WTC11 (cell line): ENCODE measurements around the gene POLR3GL. TPM values are rescaled to one million over a fixed set of nuclear protein-coding genes. Genes with fewer than 3 reads are reported as not detected.

Experiments
- ATAC-seq: fragments of 200-7000 bp; cut with Tn5 transposase; 2 replicates; pipeline ENCODE4 v1.10.0; 2021; ENCODE audit warnings: mild to moderate bottlenecking, moderate library complexity
- CTCF ChIA-PET: fragments of 300-600 bp; sonication (Branson Sonifier 250); formaldehyde crosslinking; loops from one replicate; lab custom pipeline; 2021; ENCODE audit warnings: antibody characterized with exemption; lab: Charles Lee
- POLR2A ChIA-PET: fragments of 350-600 bp; sonication (Branson Sonifier 250); formaldehyde crosslinking; loops from one replicate; lab custom pipeline; 2021; ENCODE audit warnings: antibody characterized with exemption; lab: Charles Lee
- DNase-seq: peaks from one replicate; pipeline ENCODE4 v3.0.0; 2021; ENCODE audit warnings: low spot score
- H3K27ac Mint-ChIP-seq: 2 replicates; pipeline ENCODE4 v1.8.0; 2021; ENCODE audit warnings: mixed read lengths
- H3K27me3 Mint-ChIP-seq: 2 replicates; pipeline ENCODE4 v1.8.0; 2021; ENCODE audit warnings: low read depth, mild to moderate bottlenecking, moderate library complexity, mixed read lengths
- H3K36me3 Mint-ChIP-seq: 2 replicates; pipeline ENCODE4 v1.8.0; 2021; ENCODE audit warnings: mixed read lengths
- H3K4me1 Mint-ChIP-seq: 2 replicates; pipeline ENCODE4 v1.8.0; 2022; ENCODE audit warnings: mixed read lengths
- H3K4me3 Mint-ChIP-seq: 2 replicates; pipeline ENCODE4 v1.8.0; 2021; ENCODE audit warnings: mild to moderate bottlenecking, moderate library complexity, mixed read lengths
- H3K9me3 Mint-ChIP-seq: 2 replicates; pipeline ENCODE4 v1.8.0; 2021; ENCODE audit warnings: mixed read lengths
- CBFB ChIP-seq: sonication (generic); formaldehyde crosslinking; IDR thresholded peaks from 2 replicates; pipeline ENCODE4 v1.8.1; 2022; ENCODE audit warnings: mild to moderate bottlenecking, low read depth, missing genetic modification reagents
- ESRRA ChIP-seq: sonication (generic); formaldehyde crosslinking; IDR thresholded peaks from 2 replicates; pipeline ENCODE4 v1.8.1; 2022; ENCODE audit warnings: mild to moderate bottlenecking, missing genetic modification reagents, borderline replicate concordance
- JAZF1 ChIP-seq: fragments of 250-450 bp; sonication (Bioruptor Pico); IDR thresholded peaks from 2 replicates; pipeline ENCODE4 v1.9.0; 2021; ENCODE audit warnings: moderate library complexity, mild to moderate bottlenecking, inconsistent platforms
- TCF7 ChIP-seq: sonication (generic); formaldehyde crosslinking; IDR thresholded peaks from 2 replicates; pipeline ENCODE4 v1.8.0; 2022; ENCODE audit warnings: mild to moderate bottlenecking, low read depth, missing genetic modification reagents, moderate library complexity
- ZBTB21 ChIP-seq: sonication (generic); formaldehyde crosslinking; IDR thresholded peaks from 2 replicates; pipeline ENCODE4 v1.8.1; 2023; ENCODE audit warnings: mild to moderate bottlenecking, missing genetic modification reagents, borderline replicate concordance
- total RNA-seq: library from RNA; stranded (reverse); gene quantifications from 3 replicates; pipeline ENCODE4 v1.2.3, GENCODE V29; 2021
- TF ChIP-seq, protein P1 (sequence below): sonication (generic); formaldehyde crosslinking; IDR thresholded peaks from 2 replicates; pipeline ENCODE4 v1.8.1; 2022; ENCODE audit warnings: low read depth, missing genetic modification reagents, borderline replicate concordance
- TF ChIP-seq, protein P2 (sequence below): sonication (generic); formaldehyde crosslinking; IDR thresholded peaks from 2 replicates; pipeline ENCODE4 v1.8.1; 2022; ENCODE audit warnings: mild to moderate bottlenecking, missing genetic modification reagents, moderate library complexity, borderline replicate concordance
- TF ChIP-seq, protein P3 (sequence below): sonication (generic); formaldehyde crosslinking; IDR thresholded peaks from 2 replicates; pipeline ENCODE4 v1.8.0; 2023; ENCODE audit warnings: missing genetic modification reagents, mild to moderate bottlenecking, borderline replicate concordance
- TF ChIP-seq, protein P4 (sequence below): sonication (generic); formaldehyde crosslinking; IDR thresholded peaks from 2 replicates; pipeline ENCODE4 v1.8.1; 2023; ENCODE audit warnings: mild to moderate bottlenecking, missing genetic modification reagents
- TF ChIP-seq, protein P5 (sequence below): sonication (generic); formaldehyde crosslinking; IDR thresholded peaks from 2 replicates; pipeline ENCODE4 v1.8.0; 2022; ENCODE audit warnings: mild to moderate bottlenecking, missing genetic modification reagents
- TF ChIP-seq, protein P6 (sequence below): sonication (generic); formaldehyde crosslinking; IDR thresholded peaks from 2 replicates; pipeline ENCODE4 v1.8.0; 2022; ENCODE audit warnings: mild to moderate bottlenecking, missing genetic modification reagents
- TF ChIP-seq, protein P7 (sequence below): sonication (generic); formaldehyde crosslinking; IDR thresholded peaks from 2 replicates; pipeline ENCODE4 v1.8.1; 2023; ENCODE audit warnings: mild to moderate bottlenecking, missing genetic modification reagents

POLR3GL gene
- total RNA-seq, 1 experiment from 2014 or later, result 3.8 TPM

DNA sequence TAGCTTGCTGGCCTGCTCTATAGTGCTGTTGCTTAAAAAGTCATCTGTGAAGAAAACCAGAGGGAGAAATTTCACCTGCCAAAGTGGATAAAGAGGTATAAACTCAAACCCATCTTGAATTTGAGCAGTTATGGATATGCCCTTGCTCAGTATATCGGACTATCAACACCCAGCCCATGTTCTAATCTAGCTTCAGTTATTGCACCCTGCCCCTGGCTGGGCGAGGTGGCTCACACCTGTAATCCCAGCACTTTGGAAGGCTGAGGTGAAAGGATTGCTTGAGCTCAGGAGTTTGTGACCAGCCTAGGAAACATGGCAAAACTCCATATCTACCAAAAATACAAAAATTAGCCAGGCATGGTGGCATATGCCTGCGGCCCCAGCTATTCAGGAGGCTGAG is 20.0 kb upstream of the POLR3GL start:
- no peak for DNase-seq
- Mint-ChIP-seq H3K4me1 (peaks cover 17% of the 10 kb centered on the region), H3K27me3 (no peaks in the 10 kb centered on the region), H3K36me3 (no peaks in the 10 kb centered on the region), H3K4me3 (no peak overlapping the region), H3K9me3 (no peaks in the 10 kb centered on the region), H3K27ac (no peak overlapping the region)
- ChIA-PET POLR2A (interaction anchor here (0.6 kb wide), 1 partner anchor 85 kb away, joined by 3 read pairs; the partner anchor contains the start of gene PIAS3), CTCF (interaction anchor here (0.9 kb wide), 1 partner anchor 16 kb away, joined by 3 read pairs; no protein-coding TSS in a partner anchor)
- no peak for ATAC-seq
- TF ChIP-seq JAZF1 (CRISPR knock-in tag), result no peak
- TF ChIP-seq, protein P1, sequence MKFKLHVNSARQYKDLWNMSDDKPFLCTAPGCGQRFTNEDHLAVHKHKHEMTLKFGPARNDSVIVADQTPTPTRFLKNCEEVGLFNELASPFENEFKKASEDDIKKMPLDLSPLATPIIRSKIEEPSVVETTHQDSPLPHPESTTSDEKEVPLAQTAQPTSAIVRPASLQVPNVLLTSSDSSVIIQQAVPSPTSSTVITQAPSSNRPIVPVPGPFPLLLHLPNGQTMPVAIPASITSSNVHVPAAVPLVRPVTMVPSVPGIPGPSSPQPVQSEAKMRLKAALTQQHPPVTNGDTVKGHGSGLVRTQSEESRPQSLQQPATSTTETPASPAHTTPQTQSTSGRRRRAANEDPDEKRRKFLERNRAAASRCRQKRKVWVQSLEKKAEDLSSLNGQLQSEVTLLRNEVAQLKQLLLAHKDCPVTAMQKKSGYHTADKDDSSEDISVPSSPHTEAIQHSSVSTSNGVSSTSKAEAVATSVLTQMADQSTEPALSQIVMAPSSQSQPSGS (CRISPR knock-in tag), result no peak
- no peak for TF ChIP-seq ESRRA (CRISPR knock-in tag)
- TF ChIP-seq, protein P2, sequence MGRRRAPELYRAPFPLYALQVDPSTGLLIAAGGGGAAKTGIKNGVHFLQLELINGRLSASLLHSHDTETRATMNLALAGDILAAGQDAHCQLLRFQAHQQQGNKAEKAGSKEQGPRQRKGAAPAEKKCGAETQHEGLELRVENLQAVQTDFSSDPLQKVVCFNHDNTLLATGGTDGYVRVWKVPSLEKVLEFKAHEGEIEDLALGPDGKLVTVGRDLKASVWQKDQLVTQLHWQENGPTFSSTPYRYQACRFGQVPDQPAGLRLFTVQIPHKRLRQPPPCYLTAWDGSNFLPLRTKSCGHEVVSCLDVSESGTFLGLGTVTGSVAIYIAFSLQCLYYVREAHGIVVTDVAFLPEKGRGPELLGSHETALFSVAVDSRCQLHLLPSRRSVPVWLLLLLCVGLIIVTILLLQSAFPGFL (CRISPR knock-in tag), result no peak
- TF ChIP-seq, protein P3, sequence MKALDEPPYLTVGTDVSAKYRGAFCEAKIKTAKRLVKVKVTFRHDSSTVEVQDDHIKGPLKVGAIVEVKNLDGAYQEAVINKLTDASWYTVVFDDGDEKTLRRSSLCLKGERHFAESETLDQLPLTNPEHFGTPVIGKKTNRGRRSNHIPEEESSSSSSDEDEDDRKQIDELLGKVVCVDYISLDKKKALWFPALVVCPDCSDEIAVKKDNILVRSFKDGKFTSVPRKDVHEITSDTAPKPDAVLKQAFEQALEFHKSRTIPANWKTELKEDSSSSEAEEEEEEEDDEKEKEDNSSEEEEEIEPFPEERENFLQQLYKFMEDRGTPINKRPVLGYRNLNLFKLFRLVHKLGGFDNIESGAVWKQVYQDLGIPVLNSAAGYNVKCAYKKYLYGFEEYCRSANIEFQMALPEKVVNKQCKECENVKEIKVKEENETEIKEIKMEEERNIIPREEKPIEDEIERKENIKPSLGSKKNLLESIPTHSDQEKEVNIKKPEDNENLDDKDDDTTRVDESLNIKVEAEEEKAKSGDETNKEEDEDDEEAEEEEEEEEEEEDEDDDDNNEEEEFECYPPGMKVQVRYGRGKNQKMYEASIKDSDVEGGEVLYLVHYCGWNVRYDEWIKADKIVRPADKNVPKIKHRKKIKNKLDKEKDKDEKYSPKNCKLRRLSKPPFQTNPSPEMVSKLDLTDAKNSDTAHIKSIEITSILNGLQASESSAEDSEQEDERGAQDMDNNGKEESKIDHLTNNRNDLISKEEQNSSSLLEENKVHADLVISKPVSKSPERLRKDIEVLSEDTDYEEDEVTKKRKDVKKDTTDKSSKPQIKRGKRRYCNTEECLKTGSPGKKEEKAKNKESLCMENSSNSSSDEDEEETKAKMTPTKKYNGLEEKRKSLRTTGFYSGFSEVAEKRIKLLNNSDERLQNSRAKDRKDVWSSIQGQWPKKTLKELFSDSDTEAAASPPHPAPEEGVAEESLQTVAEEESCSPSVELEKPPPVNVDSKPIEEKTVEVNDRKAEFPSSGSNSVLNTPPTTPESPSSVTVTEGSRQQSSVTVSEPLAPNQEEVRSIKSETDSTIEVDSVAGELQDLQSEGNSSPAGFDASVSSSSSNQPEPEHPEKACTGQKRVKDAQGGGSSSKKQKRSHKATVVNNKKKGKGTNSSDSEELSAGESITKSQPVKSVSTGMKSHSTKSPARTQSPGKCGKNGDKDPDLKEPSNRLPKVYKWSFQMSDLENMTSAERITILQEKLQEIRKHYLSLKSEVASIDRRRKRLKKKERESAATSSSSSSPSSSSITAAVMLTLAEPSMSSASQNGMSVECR (CRISPR knock-in tag), result no peak
- no peak for TF ChIP-seq CBFB (CRISPR knock-in tag)
- TF ChIP-seq, protein P4, sequence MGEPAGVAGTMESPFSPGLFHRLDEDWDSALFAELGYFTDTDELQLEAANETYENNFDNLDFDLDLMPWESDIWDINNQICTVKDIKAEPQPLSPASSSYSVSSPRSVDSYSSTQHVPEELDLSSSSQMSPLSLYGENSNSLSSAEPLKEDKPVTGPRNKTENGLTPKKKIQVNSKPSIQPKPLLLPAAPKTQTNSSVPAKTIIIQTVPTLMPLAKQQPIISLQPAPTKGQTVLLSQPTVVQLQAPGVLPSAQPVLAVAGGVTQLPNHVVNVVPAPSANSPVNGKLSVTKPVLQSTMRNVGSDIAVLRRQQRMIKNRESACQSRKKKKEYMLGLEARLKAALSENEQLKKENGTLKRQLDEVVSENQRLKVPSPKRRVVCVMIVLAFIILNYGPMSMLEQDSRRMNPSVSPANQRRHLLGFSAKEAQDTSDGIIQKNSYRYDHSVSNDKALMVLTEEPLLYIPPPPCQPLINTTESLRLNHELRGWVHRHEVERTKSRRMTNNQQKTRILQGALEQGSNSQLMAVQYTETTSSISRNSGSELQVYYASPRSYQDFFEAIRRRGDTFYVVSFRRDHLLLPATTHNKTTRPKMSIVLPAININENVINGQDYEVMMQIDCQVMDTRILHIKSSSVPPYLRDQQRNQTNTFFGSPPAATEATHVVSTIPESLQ, result no peak
- TF ChIP-seq, protein P5, sequence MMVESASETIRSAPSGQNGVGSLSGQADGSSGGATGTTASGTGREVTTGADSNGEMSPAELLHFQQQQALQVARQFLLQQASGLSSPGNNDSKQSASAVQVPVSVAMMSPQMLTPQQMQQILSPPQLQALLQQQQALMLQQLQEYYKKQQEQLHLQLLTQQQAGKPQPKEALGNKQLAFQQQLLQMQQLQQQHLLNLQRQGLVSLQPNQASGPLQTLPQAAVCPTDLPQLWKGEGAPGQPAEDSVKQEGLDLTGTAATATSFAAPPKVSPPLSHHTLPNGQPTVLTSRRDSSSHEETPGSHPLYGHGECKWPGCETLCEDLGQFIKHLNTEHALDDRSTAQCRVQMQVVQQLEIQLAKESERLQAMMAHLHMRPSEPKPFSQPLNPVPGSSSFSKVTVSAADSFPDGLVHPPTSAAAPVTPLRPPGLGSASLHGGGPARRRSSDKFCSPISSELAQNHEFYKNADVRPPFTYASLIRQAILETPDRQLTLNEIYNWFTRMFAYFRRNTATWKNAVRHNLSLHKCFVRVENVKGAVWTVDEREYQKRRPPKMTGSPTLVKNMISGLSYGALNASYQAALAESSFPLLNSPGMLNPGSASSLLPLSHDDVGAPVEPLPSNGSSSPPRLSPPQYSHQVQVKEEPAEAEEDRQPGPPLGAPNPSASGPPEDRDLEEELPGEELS (CRISPR knock-in tag), result no peak

DNA sequence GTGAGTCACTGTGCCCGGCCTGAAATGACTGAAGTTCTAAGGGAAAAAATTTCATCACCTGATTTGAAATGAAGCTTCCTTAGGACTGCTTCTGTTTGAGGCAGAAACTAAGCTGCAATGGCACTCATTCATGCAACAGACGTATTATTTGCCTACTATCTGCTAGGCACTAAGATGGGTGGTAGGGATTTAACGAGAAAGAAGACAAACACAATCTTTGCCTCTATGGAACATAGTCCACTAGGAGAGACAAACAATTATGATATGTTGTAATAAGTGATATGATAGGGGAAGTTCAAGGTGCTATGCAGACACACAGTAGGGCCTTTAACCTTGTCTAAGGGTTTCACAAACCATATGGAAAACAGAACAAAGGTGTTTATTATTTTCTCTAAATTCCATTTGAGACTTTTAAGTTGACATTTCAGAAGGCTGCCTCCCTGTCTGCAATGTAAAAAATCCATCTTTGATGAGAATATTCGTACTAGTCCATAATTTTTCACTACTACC is 18.0 kb upstream of the POLR3GL start:
- DNase-seq (no peak), ATAC-seq (no peak)
- TF ChIP-seq TCF7 (no peak), ZBTB21 (CRISPR knock-in tag) (no peak)
- TF ChIP-seq, protein P6, sequence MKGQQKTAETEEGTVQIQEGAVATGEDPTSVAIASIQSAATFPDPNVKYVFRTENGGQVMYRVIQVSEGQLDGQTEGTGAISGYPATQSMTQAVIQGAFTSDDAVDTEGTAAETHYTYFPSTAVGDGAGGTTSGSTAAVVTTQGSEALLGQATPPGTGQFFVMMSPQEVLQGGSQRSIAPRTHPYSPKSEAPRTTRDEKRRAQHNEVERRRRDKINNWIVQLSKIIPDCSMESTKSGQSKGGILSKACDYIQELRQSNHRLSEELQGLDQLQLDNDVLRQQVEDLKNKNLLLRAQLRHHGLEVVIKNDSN (CRISPR knock-in tag), result no peak
- TF ChIP-seq, protein P7, sequence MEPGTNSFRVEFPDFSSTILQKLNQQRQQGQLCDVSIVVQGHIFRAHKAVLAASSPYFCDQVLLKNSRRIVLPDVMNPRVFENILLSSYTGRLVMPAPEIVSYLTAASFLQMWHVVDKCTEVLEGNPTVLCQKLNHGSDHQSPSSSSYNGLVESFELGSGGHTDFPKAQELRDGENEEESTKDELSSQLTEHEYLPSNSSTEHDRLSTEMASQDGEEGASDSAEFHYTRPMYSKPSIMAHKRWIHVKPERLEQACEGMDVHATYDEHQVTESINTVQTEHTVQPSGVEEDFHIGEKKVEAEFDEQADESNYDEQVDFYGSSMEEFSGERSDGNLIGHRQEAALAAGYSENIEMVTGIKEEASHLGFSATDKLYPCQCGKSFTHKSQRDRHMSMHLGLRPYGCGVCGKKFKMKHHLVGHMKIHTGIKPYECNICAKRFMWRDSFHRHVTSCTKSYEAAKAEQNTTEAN (CRISPR knock-in tag), result no peak
- H3K36me3 Mint-ChIP-seq, result no peaks in the 10 kb centered on the region
- POLR2A ChIA-PET, result no interaction called here
- CTCF ChIA-PET, result no interaction called here
- no peak overlapping the region for H3K4me3 Mint-ChIP-seq
- no peaks in the 10 kb centered on the region for H3K9me3 Mint-ChIP-seq
- no peak overlapping the region for H3K27ac Mint-ChIP-seq
- H3K4me1 Mint-ChIP-seq, result peaks cover 19% of the 10 kb centered on the region
- no peaks in the 10 kb centered on the region; the same call in 1 of the 2 replicates for H3K27me3 Mint-ChIP-seq
